ENCODE results near the gene DSCAML1. TPM values are rescaled to one million over a fixed set of nuclear protein-coding genes. Genes with fewer than 3 reads are reported as not detected.

Gene DSCAML1
- total and polyA plus RNA-seq, 9 of the 15 experiments (the other 6 are each of a cell fraction or from before 2014, with no cell fraction given): not detected

GRCh38 chr11:117819096-117820040, 22.4 kb upstream of the DSCAML1 start (continued):
- TF ChIP-seq, protein P1, sequence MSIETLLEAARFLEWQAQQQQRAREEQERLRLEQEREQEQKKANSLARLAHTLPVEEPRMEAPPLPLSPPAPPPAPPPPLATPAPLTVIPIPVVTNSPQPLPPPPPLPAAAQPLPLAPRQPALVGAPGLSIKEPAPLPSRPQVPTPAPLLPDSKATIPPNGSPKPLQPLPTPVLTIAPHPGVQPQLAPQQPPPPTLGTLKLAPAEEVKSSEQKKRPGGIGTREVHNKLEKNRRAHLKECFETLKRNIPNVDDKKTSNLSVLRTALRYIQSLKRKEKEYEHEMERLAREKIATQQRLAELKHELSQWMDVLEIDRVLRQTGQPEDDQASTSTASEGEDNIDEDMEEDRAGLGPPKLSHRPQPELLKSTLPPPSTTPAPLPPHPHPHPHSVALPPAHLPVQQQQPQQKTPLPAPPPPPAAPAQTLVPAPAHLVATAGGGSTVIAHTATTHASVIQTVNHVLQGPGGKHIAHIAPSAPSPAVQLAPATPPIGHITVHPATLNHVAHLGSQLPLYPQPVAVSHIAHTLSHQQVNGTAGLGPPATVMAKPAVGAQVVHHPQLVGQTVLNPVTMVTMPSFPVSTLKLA (conservative IDR thresholded peaks at IDR 0.05): no peak
- TF ChIP-seq EGR1 (conservative IDR thresholded peaks at IDR 0.05) (no peak), MAZ (CRISPR knock-in tag; conservative IDR thresholded peaks at IDR 0.05 in 1 of 2, IDR thresholded peaks at IDR 0.05 in 1 of 2) (peak in 1 of 2 experiments; percentile 62; a peak in 1 of 4 replicates), SLC30A9 (CRISPR knock-in tag; IDR thresholded peaks at IDR 0.05) (no peak), NFE2L1 (tag; IDR thresholded peaks at IDR 0.05; ENCODE audit: borderline replicate concordance, low read depth) (no peak), GTF2E2 (tag; IDR thresholded peaks at IDR 0.05) (no peak), ZBED1 (IDR thresholded peaks at IDR 0.05) (no peak), NFATC3 (IDR thresholded peaks at IDR 0.05) (no peak), ZBTB8A (IDR thresholded peaks at IDR 0.05; ENCODE audit: partially characterized antibody) (no peak), POLR2AphosphoS5 (IDR thresholded peaks at IDR 0.05; ENCODE audit: control insufficient read depth, insufficient read depth, low read depth, low read length) (no peak), CREB1 (IDR thresholded peaks at IDR 0.05) (no peak), CREB1 (CRISPR knock-in tag; IDR thresholded peaks at IDR 0.05) (no peak), CC2D1A (IDR thresholded peaks at IDR 0.05) (peak; percentile 65; the same call in 1 of the 2 replicates), HDAC1 (IDR thresholded peaks at IDR 0.05) (no peak), ZNF445 (CRISPR knock-in tag; IDR thresholded peaks at IDR 0.05; ENCODE audit: low read depth) (no peak), ZBTB1 (CRISPR knock-in tag; IDR thresholded peaks at IDR 0.05; ENCODE audit: borderline replicate concordance, low read depth) (no peak), NR2F6 (CRISPR knock-in tag; IDR thresholded peaks at IDR 0.05) (no peak), ATF7 (IDR thresholded peaks at IDR 0.05) (no peak), MXI1 (IDR thresholded peaks at IDR 0.05; ENCODE audit: low read depth, low read length) (no peak), RAD21 (CRISPR knock-in tag; conservative IDR thresholded peaks at IDR 0.05 in 1 of 2, IDR thresholded peaks at IDR 0.05 in 1 of 2) (peak; percentile 82 to 90), JUND (IDR thresholded peaks at IDR 0.05; ENCODE audit: borderline replicate concordance, low read depth, low read length) (peak; percentile 50; the same call in 1 of the 2 replicates), JUND (tag; IDR thresholded peaks at IDR 0.05; ENCODE audit: borderline replicate concordance, low read depth, low read length) (no peak; the same call in 2 of the 3 replicates), ZFX (CRISPR knock-in tag; IDR thresholded peaks at IDR 0.05) (no peak), SRSF9 (IDR thresholded peaks at IDR 0.05; ENCODE audit: borderline replicate concordance, low read depth, low read length) (no peak), ZBTB7A (IDR thresholded peaks at IDR 0.05; ENCODE audit: borderline replicate concordance, control insufficient read depth, low read depth, low read length) (no peak), ARNT (IDR thresholded peaks at IDR 0.05) (no peak), TAF1 (IDR thresholded peaks at IDR 0.05; ENCODE audit: control insufficient read depth, extremely low read depth, insufficient read depth, low read length, severe bottlenecking) (no peak), ARID1B (IDR thresholded peaks at IDR 0.05) (no peak), NFYB (IDR thresholded peaks at IDR 0.05; ENCODE audit: extremely low read depth, insufficient read length) (no peak)

Data from K562 (cell line).